ENCODE results near the gene USF2. TPM values are rescaled to one million over a fixed set of nuclear protein-coding genes. Genes with fewer than 3 reads are reported as not detected.

USF2 gene
- total and polyA plus RNA-seq, 8 donors = 26.8 to 109 (median 86.0) TPM

DNA sequence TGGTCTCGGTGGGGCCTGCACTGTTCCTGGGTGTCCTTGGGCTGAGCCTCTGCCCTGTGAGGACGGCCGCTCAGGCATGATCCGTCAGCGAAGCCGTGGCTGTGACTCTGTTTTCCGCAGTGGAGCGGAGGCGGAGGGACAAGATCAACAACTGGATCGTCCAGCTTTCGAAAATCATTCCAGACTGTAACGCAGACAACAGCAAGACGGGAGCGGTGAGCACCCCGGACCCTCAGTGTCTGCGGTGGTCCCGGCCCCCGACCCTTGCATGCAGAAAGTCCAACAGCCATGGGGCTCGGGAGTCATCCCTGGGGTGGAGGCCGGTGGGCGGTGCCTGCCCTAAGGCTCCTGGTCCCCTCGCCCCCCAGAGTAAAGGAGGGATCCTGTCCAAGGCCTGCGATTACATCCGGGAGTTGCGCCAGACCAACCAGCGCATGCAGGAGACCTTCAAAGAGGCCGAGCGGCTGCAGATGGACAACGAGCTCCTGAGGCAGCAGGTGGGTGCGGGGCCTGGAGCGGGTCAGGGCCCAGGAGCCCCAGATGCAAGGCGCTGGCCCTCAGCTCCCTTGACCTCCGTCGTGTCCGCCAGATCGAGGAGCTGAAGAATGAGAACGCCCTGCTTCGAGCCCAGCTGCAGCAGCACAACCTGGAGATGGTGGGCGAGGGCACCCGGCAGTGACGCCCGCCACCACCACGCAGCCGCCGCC is 10.0 kb downstream of the USF2 start:
- TF ChIP-seq, protein P1, sequence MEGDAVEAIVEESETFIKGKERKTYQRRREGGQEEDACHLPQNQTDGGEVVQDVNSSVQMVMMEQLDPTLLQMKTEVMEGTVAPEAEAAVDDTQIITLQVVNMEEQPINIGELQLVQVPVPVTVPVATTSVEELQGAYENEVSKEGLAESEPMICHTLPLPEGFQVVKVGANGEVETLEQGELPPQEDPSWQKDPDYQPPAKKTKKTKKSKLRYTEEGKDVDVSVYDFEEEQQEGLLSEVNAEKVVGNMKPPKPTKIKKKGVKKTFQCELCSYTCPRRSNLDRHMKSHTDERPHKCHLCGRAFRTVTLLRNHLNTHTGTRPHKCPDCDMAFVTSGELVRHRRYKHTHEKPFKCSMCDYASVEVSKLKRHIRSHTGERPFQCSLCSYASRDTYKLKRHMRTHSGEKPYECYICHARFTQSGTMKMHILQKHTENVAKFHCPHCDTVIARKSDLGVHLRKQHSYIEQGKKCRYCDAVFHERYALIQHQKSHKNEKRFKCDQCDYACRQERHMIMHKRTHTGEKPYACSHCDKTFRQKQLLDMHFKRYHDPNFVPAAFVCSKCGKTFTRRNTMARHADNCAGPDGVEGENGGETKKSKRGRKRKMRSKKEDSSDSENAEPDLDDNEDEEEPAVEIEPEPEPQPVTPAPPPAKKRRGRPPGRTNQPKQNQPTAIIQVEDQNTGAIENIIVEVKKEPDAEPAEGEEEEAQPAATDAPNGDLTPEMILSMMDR (IDR thresholded peaks at IDR 0.05) = no peak
- TF ChIP-seq POLR2AphosphoS5 (IDR thresholded peaks at IDR 0.05) = no peak
- TF ChIP-seq EP300 (IDR thresholded peaks at IDR 0.05) = no peak
- TF ChIP-seq POLR2A (IDR thresholded peaks at IDR 0.05) = no peak
- 91 to 93% (median 92%) methylated on average over 40 to 45 of the region's 45 CpGs for WGBS, 5 donors

DNA sequence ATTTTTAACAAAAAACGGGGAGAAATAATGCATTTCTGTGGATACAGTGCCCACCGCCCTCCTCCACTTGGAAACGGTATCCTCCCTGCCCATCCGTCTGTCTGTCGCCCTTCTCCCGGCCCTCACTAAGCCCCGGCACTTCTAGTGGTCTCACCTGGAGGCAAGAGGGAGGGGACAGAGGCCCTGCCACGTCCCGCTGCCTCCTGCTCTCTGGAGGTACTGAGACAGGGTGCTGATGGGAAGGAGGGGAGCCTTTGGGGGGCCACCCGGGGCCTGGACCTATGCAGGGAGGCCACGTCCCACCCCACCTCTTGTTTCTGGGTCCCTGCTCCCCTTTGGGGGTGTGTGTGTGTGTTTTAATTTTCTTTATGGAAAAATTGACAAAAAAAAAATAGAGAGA is 10.6 kb downstream of the USF2 start:
- Histone ChIP-seq H3K4me3 (no peak overlapping the region), H3K27ac (no peak overlapping the region)
- intact Hi-C loops (cut with DNase I; ENCODE audit: low total_unique reads) = no loop called here

More for the DNA sequence above, 10.0 kb downstream of the USF2 start:
- DNase-seq = no peak
- H3K4me1 ChIP-seq = peaks cover 8 to 23% (median 10%) of the 10 kb centered on the region in 4 donors
- no peaks in the 10 kb centered on the region for H3K9me3 ChIP-seq
- intact Hi-C loops (cut with DNase I; ENCODE audit: low total_unique reads) = no loop called here
- H3K36me3 ChIP-seq = peaks cover 34 to 66% (median 61%) of the 10 kb centered on the region in 4 donors
- H3K27ac ChIP-seq = no peak overlapping the region
- no peak overlapping the region for H3K4me3 ChIP-seq
- peaks cover 0 to 11% (median 8%) of the 10 kb centered on the region in 3 donors for H3K27me3 ChIP-seq

DNA sequence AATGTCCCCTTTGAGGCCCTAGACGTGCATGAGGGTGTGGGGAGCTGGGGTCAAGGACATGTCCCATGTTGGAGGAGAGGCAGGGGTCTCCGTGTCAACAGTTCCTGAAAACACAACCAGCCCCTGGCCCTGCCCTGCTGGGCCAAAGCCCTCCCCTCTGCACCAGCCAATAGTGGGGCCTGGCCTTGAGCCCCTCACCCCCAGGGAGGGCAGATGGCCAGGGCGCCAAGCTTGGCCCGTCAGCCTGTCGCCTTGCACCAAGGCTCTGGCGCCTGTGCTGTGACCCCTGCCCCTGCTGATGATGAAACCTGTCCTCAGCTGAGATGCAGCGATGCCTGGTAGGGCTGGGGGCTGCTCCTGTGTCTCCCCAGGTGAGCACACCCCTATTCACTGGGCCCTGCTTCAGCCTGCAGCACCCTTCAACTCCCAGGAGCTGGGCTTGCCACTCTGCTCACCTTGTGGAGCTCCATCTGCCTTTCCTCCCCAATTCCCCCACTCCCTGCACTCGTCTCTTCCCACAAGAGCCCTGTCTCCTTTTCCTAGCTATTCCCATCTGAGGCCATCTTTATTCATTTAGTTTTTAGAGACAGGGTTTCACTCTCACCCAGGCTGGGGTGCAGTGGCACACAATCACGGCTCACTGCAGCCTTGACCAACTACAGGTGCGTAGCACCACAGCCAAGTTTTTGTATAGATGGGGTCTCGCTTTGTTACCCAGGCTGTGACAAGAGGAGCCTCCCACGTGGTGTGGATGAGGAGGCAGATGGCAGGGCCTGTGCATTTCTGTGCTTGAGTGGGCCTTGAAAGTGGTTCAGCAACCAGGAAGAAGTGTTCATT is 11.4 kb downstream of the USF2 start:
- H3K27ac ChIP-seq = no peak overlapping the region
- DNase-seq = no peak
- peaks cover 28 to 52% (median 47%) of the 10 kb centered on the region in 4 donors for H3K36me3 ChIP-seq
- peaks cover 8 to 18% (median 10%) of the 10 kb centered on the region in 4 donors for H3K4me1 ChIP-seq
- peaks cover 0 to 11% (median 8%) of the 10 kb centered on the region in 3 donors for H3K27me3 ChIP-seq
- 60 to 71% (median 68%) methylated on average over 5 to 12 of the region's 12 CpGs for WGBS, 5 donors
- TF ChIP-seq, protein P1 (IDR thresholded peaks at IDR 0.05) = no peak
- no peak for TF ChIP-seq POLR2AphosphoS5 (IDR thresholded peaks at IDR 0.05)
- TF ChIP-seq EP300 (IDR thresholded peaks at IDR 0.05) = no peak
- no peak for TF ChIP-seq POLR2A (IDR thresholded peaks at IDR 0.05)
- no peaks in the 10 kb centered on the region for H3K9me3 ChIP-seq
- H3K4me3 ChIP-seq = no peak overlapping the region
- intact Hi-C loops (cut with DNase I; ENCODE audit: low total_unique reads) = no loop called here

More for the DNA sequence above, 10.6 kb downstream of the USF2 start:
- DNase-seq = no peak
- H3K36me3 ChIP-seq = peaks cover 28 to 60% (median 55%) of the 10 kb centered on the region in 4 donors
- TF ChIP-seq, protein P1 (IDR thresholded peaks at IDR 0.05) = no peak
- TF ChIP-seq POLR2A (IDR thresholded peaks at IDR 0.05) = no peak
- TF ChIP-seq EP300 (IDR thresholded peaks at IDR 0.05) = no peak
- no peak for TF ChIP-seq POLR2AphosphoS5 (IDR thresholded peaks at IDR 0.05)
- WGBS, 5 donors = 79 to 92% (median 82%) methylated on average over 11 of the region's 11 CpGs
- peaks cover 8 to 18% (median 10%) of the 10 kb centered on the region in 4 donors for H3K4me1 ChIP-seq
- peaks cover 0 to 11% (median 8%) of the 10 kb centered on the region in 3 donors for H3K27me3 ChIP-seq
- no peaks in the 10 kb centered on the region for H3K9me3 ChIP-seq

DNA sequence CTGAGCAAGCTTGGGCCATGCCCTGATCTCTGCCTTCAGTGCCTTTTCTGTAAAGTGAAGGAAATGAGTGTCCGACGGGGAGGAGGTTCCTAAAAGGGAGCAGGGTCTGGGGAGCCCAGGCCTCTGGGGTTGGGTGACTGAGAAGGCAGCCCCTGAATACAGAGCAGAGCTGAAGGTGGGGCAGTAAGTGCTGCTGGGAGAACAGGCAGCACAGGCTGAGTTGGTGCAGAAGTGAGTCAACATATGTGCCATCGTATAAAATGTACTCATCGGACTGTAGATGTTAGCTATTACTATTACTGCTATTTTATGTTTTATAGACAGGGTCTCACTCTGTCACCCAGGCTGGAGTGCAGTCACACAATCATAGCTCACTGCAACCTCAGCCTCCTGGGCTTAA is 12.5 kb downstream of the USF2 start:
- Histone ChIP-seq H3K4me1 (peaks cover 8 to 18% (median 10%) of the 10 kb centered on the region in 4 donors), H3K4me3 (no peak overlapping the region), H3K9me3 (no peaks in the 10 kb centered on the region), H3K27me3 (peaks cover 0 to 11% (median 8%) of the 10 kb centered on the region in 3 donors), H3K36me3 (peaks cover 25 to 41% (median 36%) of the 10 kb centered on the region in 4 donors), H3K27ac (no peak overlapping the region)
- no peak for DNase-seq
- no peak for TF ChIP-seq POLR2A (IDR thresholded peaks at IDR 0.05)
- no peak for TF ChIP-seq POLR2AphosphoS5 (IDR thresholded peaks at IDR 0.05)
- TF ChIP-seq, protein P1 (IDR thresholded peaks at IDR 0.05) = no peak
- no peak for TF ChIP-seq EP300 (IDR thresholded peaks at IDR 0.05)
- intact Hi-C loops (cut with DNase I; ENCODE audit: low total_unique reads) = no loop called here
- 34 to 62% (median 47%) methylated on average over 4 of the region's 4 CpGs for WGBS, 5 donors

Data from stomach (tissue), 9 donors.